PC-9 (cell line): ENCODE measurements around the gene PRPS1L1.

ENCODE experiments used
- EZH2 ChIP-seq: fragments of 200-600 bp; sonication (generic); IDR thresholded peaks from 2 replicates; pipeline ENCODE4 v1.8.0; 2017; ENCODE audit warnings: antibody characterized with exemption, low read depth
- TF ChIP-seq, protein P1 (sequence below): fragments of 200-600 bp; sonication (generic); conservative IDR thresholded peaks from 2 replicates; pipeline ENCODE4 v1.6.1; 2017; ENCODE audit warnings: mixed run types, antibody characterized with exemption, mild to moderate bottlenecking, moderate library complexity

DNA sequence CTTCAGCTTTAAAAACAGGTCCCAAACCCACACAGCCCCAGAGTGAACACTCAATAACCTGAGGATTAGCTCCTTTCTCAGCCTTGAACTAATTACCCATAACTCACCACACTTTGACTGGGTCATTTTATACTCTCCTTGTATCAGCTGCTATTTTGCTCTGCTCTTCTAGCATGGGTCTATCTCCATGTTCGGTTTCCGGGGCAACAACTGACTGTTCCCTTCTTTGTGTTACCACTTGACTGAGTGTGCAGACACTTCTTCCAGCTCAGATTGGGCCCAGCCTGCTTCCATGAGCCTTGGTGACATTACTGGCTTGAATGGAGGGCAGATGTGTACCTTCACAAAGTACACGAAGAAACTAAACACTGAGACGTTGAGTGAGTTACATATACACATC is 31.5 kb upstream of the PRPS1L1 start:
- TF ChIP-seq, protein P1, sequence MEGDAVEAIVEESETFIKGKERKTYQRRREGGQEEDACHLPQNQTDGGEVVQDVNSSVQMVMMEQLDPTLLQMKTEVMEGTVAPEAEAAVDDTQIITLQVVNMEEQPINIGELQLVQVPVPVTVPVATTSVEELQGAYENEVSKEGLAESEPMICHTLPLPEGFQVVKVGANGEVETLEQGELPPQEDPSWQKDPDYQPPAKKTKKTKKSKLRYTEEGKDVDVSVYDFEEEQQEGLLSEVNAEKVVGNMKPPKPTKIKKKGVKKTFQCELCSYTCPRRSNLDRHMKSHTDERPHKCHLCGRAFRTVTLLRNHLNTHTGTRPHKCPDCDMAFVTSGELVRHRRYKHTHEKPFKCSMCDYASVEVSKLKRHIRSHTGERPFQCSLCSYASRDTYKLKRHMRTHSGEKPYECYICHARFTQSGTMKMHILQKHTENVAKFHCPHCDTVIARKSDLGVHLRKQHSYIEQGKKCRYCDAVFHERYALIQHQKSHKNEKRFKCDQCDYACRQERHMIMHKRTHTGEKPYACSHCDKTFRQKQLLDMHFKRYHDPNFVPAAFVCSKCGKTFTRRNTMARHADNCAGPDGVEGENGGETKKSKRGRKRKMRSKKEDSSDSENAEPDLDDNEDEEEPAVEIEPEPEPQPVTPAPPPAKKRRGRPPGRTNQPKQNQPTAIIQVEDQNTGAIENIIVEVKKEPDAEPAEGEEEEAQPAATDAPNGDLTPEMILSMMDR: no peak
- TF ChIP-seq EZH2: no peak
